ENCODE measurements around the gene SMOC2.

DNA sequence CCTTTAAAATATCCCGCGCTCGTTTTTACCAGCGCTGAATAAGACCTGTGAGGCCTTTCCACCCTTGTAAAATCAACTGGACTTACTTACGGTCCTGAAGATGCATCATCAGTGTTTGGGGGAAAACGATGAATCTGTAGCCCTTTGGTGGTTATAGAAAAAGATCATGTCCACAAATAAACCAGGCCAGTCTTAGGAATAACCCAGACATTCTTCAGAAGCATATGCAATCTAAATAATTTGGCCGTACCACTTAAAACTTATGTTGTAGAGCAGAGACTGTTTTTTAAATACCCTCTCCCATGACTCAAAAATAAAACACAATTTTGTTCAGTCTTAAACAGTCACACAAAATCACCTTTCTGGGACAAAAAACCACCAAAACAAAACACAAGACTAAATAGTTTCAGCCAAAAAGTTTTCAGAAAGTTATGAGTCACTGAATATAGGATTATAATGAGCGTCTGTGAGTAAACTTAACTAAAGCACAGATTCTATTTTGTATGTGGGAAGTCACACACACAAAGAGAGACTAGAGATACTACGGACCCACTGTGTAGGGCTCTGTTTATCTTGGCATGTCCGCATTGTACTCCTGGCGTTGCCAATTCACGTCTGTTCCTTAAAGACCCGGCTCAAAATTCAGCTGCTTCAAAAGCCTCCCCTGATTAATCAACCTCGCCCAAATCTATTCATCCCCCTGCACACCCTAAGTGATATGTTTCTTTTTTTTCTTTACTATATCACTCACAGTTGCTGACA lies 26.5 kb upstream of the SMOC2 start:
- TF ChIP-seq, protein P1, sequence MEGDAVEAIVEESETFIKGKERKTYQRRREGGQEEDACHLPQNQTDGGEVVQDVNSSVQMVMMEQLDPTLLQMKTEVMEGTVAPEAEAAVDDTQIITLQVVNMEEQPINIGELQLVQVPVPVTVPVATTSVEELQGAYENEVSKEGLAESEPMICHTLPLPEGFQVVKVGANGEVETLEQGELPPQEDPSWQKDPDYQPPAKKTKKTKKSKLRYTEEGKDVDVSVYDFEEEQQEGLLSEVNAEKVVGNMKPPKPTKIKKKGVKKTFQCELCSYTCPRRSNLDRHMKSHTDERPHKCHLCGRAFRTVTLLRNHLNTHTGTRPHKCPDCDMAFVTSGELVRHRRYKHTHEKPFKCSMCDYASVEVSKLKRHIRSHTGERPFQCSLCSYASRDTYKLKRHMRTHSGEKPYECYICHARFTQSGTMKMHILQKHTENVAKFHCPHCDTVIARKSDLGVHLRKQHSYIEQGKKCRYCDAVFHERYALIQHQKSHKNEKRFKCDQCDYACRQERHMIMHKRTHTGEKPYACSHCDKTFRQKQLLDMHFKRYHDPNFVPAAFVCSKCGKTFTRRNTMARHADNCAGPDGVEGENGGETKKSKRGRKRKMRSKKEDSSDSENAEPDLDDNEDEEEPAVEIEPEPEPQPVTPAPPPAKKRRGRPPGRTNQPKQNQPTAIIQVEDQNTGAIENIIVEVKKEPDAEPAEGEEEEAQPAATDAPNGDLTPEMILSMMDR (optimal IDR thresholded peaks at IDR 0.05 in 1 of 3, IDR thresholded peaks at IDR 0.05 in 1 of 3, conservative IDR thresholded peaks at IDR 0.05 in 1 of 3; ENCODE audit: extremely low read depth in 1 of 3, insufficient read depth in 2 of 3, low read length in 3 of 3), result no peak
- TF ChIP-seq EZH2 (IDR thresholded peaks at IDR 0.05; ENCODE audit: low read length), result no peak
